Uterine smooth muscle cell (primary cell): Measurements from ENCODE around the gene GNRH2. TPM values are rescaled to one million over a fixed set of nuclear protein-coding genes. Genes with fewer than 3 reads are reported as not detected.

Experiments used
- total RNA-seq: library from RNA; depleted of rRNA; stranded (reverse); fragments of >200 nt; gene quantifications from 2 replicates; pipeline ENCODE4 v1.2.3, GENCODE V29; 2014

GNRH2 gene, protein sequence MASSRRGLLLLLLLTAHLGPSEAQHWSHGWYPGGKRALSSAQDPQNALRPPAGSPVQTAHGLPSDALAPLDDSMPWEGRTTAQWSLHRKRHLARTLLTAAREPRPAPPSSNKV
- total RNA-seq, result 0.11 TPM in 1 of 2 replicates, not detected in the other

DNA sequence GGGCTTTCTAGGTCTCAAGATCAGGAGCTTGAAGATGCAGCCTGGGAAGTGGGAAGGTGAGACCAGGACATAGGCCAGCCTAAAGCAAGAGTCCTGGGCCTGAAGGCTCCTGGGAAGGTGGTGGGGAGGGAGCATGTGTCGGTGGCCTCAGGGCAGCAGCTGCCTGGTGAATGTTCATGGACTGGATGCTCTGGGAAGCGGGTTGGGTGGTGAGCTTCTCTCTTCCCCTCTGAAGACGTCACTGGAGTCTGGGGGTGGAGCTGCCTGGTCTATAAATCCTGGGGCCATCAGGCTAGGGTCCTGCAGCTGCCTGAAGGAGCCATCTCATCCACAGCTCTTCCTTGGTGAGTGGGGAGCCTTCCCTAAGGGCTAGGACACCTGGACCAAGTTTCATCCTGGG lies at the start of gene GNRH2:
GNRH2 (plus strand) TSS at position 301 of the 400 bp plus-strand sequence. CDS start 793 bp downstream, outside the sequence.

GRCh38 chr20:3045816-3046676 lies 2.6 kb downstream of the GNRH2 start, which contains the start of gene MRPS26:
Gene MRPS26, plus strand, starts transcription at chr20:3046052. Its CDS starts 17 bp downstream, at chr20:3046069.

DNA sequence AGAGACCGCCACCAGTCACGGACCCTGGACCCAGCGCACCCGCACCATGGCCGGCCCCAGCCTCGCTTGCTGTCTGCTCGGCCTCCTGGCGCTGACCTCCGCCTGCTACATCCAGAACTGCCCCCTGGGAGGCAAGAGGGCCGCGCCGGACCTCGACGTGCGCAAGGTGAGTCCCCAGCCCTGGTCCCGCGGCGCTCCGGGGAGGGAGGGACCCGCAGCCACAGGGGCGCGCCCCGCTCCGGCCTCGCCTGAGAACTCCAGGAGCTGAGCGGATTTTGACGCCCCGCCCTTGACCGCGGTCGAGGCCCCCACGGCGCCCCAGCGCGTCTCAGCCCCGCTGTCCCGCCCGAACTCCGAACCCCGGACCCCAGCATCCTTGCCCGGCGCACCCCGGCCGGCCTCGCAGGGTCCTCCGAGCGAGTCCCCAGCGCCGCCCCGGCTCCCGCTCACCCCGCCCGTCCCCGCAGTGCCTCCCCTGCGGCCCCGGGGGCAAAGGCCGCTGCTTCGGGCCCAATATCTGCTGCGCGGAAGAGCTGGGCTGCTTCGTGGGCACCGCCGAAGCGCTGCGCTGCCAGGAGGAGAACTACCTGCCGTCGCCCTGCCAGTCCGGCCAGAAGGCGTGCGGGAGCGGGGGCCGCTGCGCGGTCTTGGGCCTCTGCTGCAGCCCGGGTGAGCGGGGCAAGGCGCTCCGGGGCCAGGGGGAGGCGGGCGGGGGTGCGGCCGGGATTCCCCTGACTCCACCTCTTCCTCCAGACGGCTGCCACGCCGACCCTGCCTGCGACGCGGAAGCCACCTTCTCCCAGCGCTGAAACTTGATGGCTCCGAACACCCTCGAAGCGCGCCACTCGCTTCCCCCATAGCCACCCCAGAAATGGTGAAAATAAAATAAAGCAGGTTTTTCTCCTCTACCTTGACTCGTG lies 28.4 kb downstream of the GNRH2 start, which contains the start of gene OXT:
OXT (plus strand) TSS at position 11 of the 920 bp plus-strand sequence; CDS start at position 47, 36 bp downstream.

GRCh38 chr20:3084283-3084985 lies 41.0 kb downstream of the GNRH2 start, which contains the start of gene AVP:
Gene AVP, minus strand, starts transcription at chr20:3084724. Its CDS starts 50 bp downstream, at chr20:3084674.

Other genes with a start within 250 kb of the GNRH2 start
- 3.5 and 4.8 TPM in 2 replicates for gene CPXM1, start 243.0 kb upstream of the GNRH2 start, total RNA-seq
- not detected in 2 replicates for gene C20orf141, start 228.6 kb upstream of the GNRH2 start, total RNA-seq
- not detected in 2 replicates for gene TMEM239, start 227.3 kb upstream of the GNRH2 start, total RNA-seq
- gene PCED1A, start 203.0 kb upstream of the GNRH2 start, total RNA-seq, result 22.2 and 34.0 TPM in 2 replicates
- gene VPS16, start 202.9 kb upstream of the GNRH2 start, total RNA-seq, result 59.4 and 68.6 TPM in 2 replicates
- gene PTPRA, start 170.1 kb upstream of the GNRH2 start, total RNA-seq, result 25.3 and 25.6 TPM in 2 replicates
- gene MRPS26, start 2.4 kb downstream of the GNRH2 start, total RNA-seq, result 41.9 and 51.1 TPM in 2 replicates
- not detected in 2 replicates for gene OXT, start 28.0 kb downstream of the GNRH2 start, total RNA-seq
- gene AVP, start 41.1 kb downstream of the GNRH2 start, total RNA-seq, result not detected in 2 replicates
- gene FASTKD5, start 116.2 kb downstream of the GNRH2 start, total RNA-seq, result 10.4 and 12.8 TPM in 2 replicates
- 2.6 and 3.9 TPM in 2 replicates for gene UBOX5, start 116.2 kb downstream of the GNRH2 start, total RNA-seq
- 4.3 and 6.5 TPM in 2 replicates for gene LZTS3, start 129.9 kb downstream of the GNRH2 start, total RNA-seq
- gene DDRGK1, start 161.1 kb downstream of the GNRH2 start, total RNA-seq, result 32.5 and 37.9 TPM in 2 replicates
- gene ITPA, start 165.9 kb downstream of the GNRH2 start, total RNA-seq, result 35.9 and 39.1 TPM in 2 replicates
- gene SLC4A11, start 195.6 kb downstream of the GNRH2 start, total RNA-seq, result 0.33 and 0.75 TPM in 2 replicates